Measurements from ENCODE around the gene STK4. TPM values are rescaled to one million over a fixed set of nuclear protein-coding genes. Genes with fewer than 3 reads are reported as not detected.

STK4 gene
- total RNA-seq, 1 experiment from 2014 or later: 43.0 TPM

DNA sequence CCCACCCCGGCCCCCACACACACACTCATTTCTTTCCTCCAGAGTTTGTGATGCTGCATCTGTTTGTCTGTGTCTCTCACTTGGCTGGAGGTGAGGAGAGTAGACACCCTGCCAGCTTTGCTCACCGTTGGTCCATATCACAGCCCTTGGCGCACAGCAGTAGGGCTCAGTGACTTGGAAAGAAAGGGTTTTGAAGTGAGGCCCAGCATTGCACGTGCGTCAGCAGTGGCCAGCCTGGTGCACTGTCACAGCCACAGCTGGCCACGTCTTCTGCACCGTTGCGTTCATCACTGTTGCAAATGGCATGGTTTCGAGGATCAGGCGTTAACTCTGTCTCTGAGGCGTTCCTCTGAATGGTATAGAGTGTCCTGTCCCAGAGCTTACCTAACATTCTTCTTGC is 145.0 kb downstream of the STK4 start:
- H4K8ac ChIP-seq (replicated peaks; ENCODE audit: insufficient read length, low read depth, low read length): no peak overlapping the region
- DNase-seq: no peak
- H3K79me1 ChIP-seq (ENCODE audit: insufficient read depth, low read depth, low read length, poor library complexity, severe bottlenecking): no peaks in the 10 kb centered on the region
- no peak overlapping the region for H3K27ac ChIP-seq (ENCODE audit: insufficient read length, low read depth, low read length)
- H3K36me3 Mint-ChIP-seq (ENCODE audit: insufficient read depth in 1 of 3, low read depth in 3 of 3): no peaks in the 10 kb centered on the region
- peaks cover 9 to 16% of the 10 kb centered on the region in 2 experiments for H3K4me1 Mint-ChIP-seq
- H2AK5ac ChIP-seq (ENCODE audit: insufficient read length, low read length): no peak overlapping the region
- no peak overlapping the region for H3K56ac ChIP-seq (ENCODE audit: insufficient read length, low read depth, low read length)
- no peak overlapping the region for H4K5ac ChIP-seq (ENCODE audit: insufficient read length, low read depth, low read length)
- H3K27me3 ChIP-seq (ENCODE audit: insufficient read depth, low read length): no peaks in the 10 kb centered on the region
- no peak overlapping the region for H3T11ph ChIP-seq (ENCODE audit: low read length)
- H3K4ac ChIP-seq (ENCODE audit: low read depth, low read length): no peak overlapping the region
- H4K20me1 ChIP-seq (ENCODE audit: control insufficient read depth, insufficient read depth, insufficient read length): no peaks in the 10 kb centered on the region
- no peaks in the 10 kb centered on the region for H3K23me2 ChIP-seq (ENCODE audit: insufficient read length, low read depth, low read length, poor library complexity, severe bottlenecking)
- no peak overlapping the region for H2BK5ac ChIP-seq (ENCODE audit: insufficient read length, low read length)
- H2BK15ac ChIP-seq (ENCODE audit: low read depth, low read length): no peak overlapping the region
- H2BK120ac ChIP-seq (ENCODE audit: low read depth, low read length, poor library complexity, severe bottlenecking): no peak overlapping the region
- no peak overlapping the region for H2BK12ac ChIP-seq (ENCODE audit: insufficient read length, low read depth, low read length)
- no peak overlapping the region for H3K27ac Mint-ChIP-seq
- no peak overlapping the region for H3K4me2 ChIP-seq (ENCODE audit: insufficient read depth, insufficient read length, low read length)
- H3K23ac ChIP-seq (ENCODE audit: insufficient read length, low read depth, low read length): no peak overlapping the region
- no peaks in the 10 kb centered on the region for H3K4me1 ChIP-seq (ENCODE audit: insufficient read depth, low read length)
- H3K79me2 ChIP-seq (ENCODE audit: insufficient read depth, low read length): no peaks in the 10 kb centered on the region
- no peak overlapping the region for H2BK20ac ChIP-seq (ENCODE audit: low read depth, low read length, poor library complexity, severe bottlenecking)
- H2AFZ ChIP-seq (ENCODE audit: low read length): no peak overlapping the region
- H3K27me3 Mint-ChIP-seq (ENCODE audit: low read depth): peaks cover 10% of the 10 kb centered on the region
- no peak overlapping the region for H3K9ac ChIP-seq (ENCODE audit: extremely low read depth, insufficient read length, low read length)
- WGBS (ENCODE audit: extremely low coverage, insufficient read length, low lambda C conversion rate): no CpG with 5 or more reads among the region's 11 CpGs
- no peak for TF ChIP-seq CTCF (conservative IDR thresholded peaks at IDR 0.05)
- H3K9me3 ChIP-seq (ENCODE audit: control insufficient read depth, low read depth, low read length): no peaks in the 10 kb centered on the region
- H3K9me3 Mint-ChIP-seq: no peaks in the 10 kb centered on the region
- no peak overlapping the region for H3K4me3 Mint-ChIP-seq
- H3K14ac ChIP-seq (ENCODE audit: insufficient read depth, low read length): no peak overlapping the region
- no peak overlapping the region for H4K91ac ChIP-seq (ENCODE audit: insufficient read length, low read depth, low read length)
- H3K18ac ChIP-seq (ENCODE audit: insufficient read length, low read depth, low read length): no peak overlapping the region

Data from H9 (cell line).